Caco-2 (cell line): ENCODE measurements around the gene FBXL22. TPM values are rescaled to one million over a fixed set of nuclear protein-coding genes. Genes with fewer than 3 reads are reported as not detected.

ENCODE experiments used
- BruUV-seq: library from RNA; stranded (reverse); fragments of 400-500 nt; replicated peaks from 2 replicates; lab custom pipeline; 2021; lab: Mats Ljungman, UMichigan
- CTCF ChIA-PET: fragments of 300-600 bp; sonication (Branson Sonifier 250); formaldehyde crosslinking; loops from one replicate; lab custom pipeline; 2022; ENCODE audit warnings: antibody characterized with exemption; lab: Charles Lee
- POLR2A ChIA-PET: fragments of 300-600 bp; sonication (Branson Sonifier 250); formaldehyde crosslinking; loops from one replicate; lab custom pipeline; 2022; ENCODE audit warnings: antibody characterized with exemption; lab: Charles Lee
- DNase-seq, 2 experiments: peaks; one replicate each; pipeline versions ENCODE4 v3.0.0 to v3.0.0-alpha.2; 2020 to 2022
- H3K27me3 ChIP-seq: replicated peaks from 2 replicates; pipeline ENCODE4 v1.6.0; 2011; ENCODE audit warnings: low read length; ENCODE audit not compliant: control insufficient read depth, insufficient read depth
- H3K36me3 ChIP-seq: 2 replicates; pipeline ENCODE4 v1.5.1; 2011; ENCODE audit warnings: low read length; ENCODE audit not compliant: control insufficient read depth, insufficient read depth
- H3K4me1 ChIP-seq: fragments of 250-450 bp; sonication (Bioruptor Pico); 2 replicates; pipeline ENCODE4 v1.5.1; 2020; ENCODE audit warnings: mild to moderate bottlenecking
- H3K4me3 ChIP-seq: 2 replicates; pipeline ENCODE4 v1.5.1; 2011; ENCODE audit warnings: low read depth, mild to moderate bottlenecking, control low read depth, low read length
- H3K9me3 ChIP-seq: fragments of 250-450 bp; sonication (Bioruptor Pico); 2 replicates; pipeline ENCODE4 v1.5.1; 2020; ENCODE audit warnings: mild to moderate bottlenecking, moderate library complexity
- H3K27ac Mint-ChIP-seq: one replicate; pipeline ENCODE4 v1.8.0; 2022; ENCODE audit warnings: mixed read lengths; ENCODE audit not compliant: unreplicated experiment
- H3K27me3 Mint-ChIP-seq: one replicate; pipeline ENCODE4 v1.8.0; 2022; ENCODE audit warnings: mixed read lengths; ENCODE audit not compliant: insufficient read depth, unreplicated experiment
- H3K36me3 Mint-ChIP-seq: one replicate; pipeline ENCODE4 v1.8.0; 2022; ENCODE audit warnings: mild to moderate bottlenecking, mixed read lengths; ENCODE audit not compliant: insufficient read depth, unreplicated experiment
- H3K4me1 Mint-ChIP-seq: one replicate; pipeline ENCODE4 v1.8.0; 2022; ENCODE audit warnings: low read depth, mixed read lengths; ENCODE audit not compliant: unreplicated experiment
- H3K4me3 Mint-ChIP-seq: one replicate; pipeline ENCODE4 v1.8.0; 2022; ENCODE audit warnings: mild to moderate bottlenecking, moderate library complexity, mixed read lengths; ENCODE audit not compliant: unreplicated experiment
- H3K9me3 Mint-ChIP-seq: one replicate; pipeline ENCODE4 v1.8.0; 2022; ENCODE audit warnings: mixed read lengths; ENCODE audit not compliant: unreplicated experiment
- intact Hi-C: fragments of 100-400 bp; cut with micrococcal nuclease; formaldehyde crosslinking; loops from one replicate; pipeline ENCODE4 v1.10.0; 2022; ENCODE audit not compliant: unreplicated experiment
- total RNA-seq: library from RNA; stranded (reverse); gene quantifications from 2 replicates; pipeline ENCODE4 v1.2.3, GENCODE V29; 2022
- TF ChIP-seq, protein P1 (sequence below), 2 experiments: fragments of 200-600 bp in 1 of 2; IDR thresholded peaks; 1 replicate in 1 of 2; 2 replicates in 1 of 2; pipeline versions ENCODE4 v1.5.1 to v1.8.0; 2011 to 2022; ENCODE audit warnings: antibody characterized with exemption in 1 of 2, control low read depth in 1 of 2, inconsistent platforms in 1 of 2, low read depth in 1 of 2, low read length in 1 of 2, mild to moderate bottlenecking in 1 of 2, moderate library complexity in 1 of 2; ENCODE audit not compliant: insufficient read depth in 1 of 2, severe bottlenecking in 1 of 2, unreplicated experiment in 1 of 2

Gene FBXL22
- total RNA-seq, 1 experiment from 2014 or later = not detected

DNA sequence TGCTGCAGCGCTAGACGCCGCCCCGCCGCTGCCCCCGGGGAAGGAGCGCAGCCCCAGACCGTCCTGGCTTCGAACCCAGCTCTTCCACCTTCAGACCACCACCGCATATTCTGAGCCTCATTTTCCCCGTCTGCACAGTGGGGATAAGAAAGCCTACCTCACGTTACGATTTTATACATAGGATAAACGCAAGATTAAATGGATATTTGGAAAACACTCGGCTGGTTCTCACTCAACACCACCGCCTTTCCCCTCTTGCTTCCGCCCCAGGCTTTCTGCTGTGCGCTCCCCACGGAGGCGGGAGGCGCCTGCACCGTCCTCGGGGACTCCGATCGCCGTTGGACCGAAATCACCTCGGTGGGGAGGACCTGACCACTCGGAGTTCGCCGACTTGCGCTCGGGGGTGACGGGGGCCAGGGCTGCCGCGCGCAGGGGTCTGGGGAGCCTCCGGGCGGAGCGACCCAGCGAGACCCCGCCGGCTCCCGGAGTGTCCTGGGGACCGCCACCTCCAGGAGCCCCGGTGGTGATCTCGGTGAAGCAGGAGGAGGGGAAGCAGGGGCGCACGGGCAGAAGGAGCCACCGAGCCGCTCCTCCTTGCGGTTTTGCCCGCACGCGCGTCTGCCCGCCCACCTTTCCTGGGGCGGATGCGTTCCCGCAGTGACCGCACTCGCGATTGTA is 4.0 kb downstream of the FBXL22 start:
- Histone ChIP-seq H3K4me1 (no peaks in the 10 kb centered on the region; the same call in 1 of the 2 replicates), H3K4me3 (peak overlapping the region; percentile 92), H3K27me3 (no peaks in the 10 kb centered on the region), H3K36me3 (no peaks in the 10 kb centered on the region), H3K9me3 (no peaks in the 10 kb centered on the region)
- no TSS peak for BruUV-seq
- POLR2A ChIA-PET = interaction anchor here (0.9 kb wide), 1 partner anchor 99 kb away, joined by 3 read pairs; no protein-coding TSS in a partner anchor
- TF ChIP-seq, protein P1, sequence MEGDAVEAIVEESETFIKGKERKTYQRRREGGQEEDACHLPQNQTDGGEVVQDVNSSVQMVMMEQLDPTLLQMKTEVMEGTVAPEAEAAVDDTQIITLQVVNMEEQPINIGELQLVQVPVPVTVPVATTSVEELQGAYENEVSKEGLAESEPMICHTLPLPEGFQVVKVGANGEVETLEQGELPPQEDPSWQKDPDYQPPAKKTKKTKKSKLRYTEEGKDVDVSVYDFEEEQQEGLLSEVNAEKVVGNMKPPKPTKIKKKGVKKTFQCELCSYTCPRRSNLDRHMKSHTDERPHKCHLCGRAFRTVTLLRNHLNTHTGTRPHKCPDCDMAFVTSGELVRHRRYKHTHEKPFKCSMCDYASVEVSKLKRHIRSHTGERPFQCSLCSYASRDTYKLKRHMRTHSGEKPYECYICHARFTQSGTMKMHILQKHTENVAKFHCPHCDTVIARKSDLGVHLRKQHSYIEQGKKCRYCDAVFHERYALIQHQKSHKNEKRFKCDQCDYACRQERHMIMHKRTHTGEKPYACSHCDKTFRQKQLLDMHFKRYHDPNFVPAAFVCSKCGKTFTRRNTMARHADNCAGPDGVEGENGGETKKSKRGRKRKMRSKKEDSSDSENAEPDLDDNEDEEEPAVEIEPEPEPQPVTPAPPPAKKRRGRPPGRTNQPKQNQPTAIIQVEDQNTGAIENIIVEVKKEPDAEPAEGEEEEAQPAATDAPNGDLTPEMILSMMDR (IDR thresholded peaks at IDR 0.05; ENCODE audit: insufficient read depth in 1 of 2, low read depth in 1 of 2, low read length in 1 of 2, severe bottlenecking in 1 of 2, unreplicated experiment in 1 of 2) = no peak
- intact Hi-C loops = loop anchor here (2.0 kb wide), 1 partner anchor 140 kb away; no protein-coding TSS in a partner anchor
- no peaks in the 10 kb centered on the region for H3K9me3 Mint-ChIP-seq
- H3K27ac Mint-ChIP-seq = peak overlapping the region; percentile 74
- H3K4me1 Mint-ChIP-seq = no peaks in the 10 kb centered on the region
- H3K27me3 Mint-ChIP-seq = no peaks in the 10 kb centered on the region
- peak in 1 of 2 experiments; percentile 54 for DNase-seq
- CTCF ChIA-PET = interaction anchor here (0.9 to 2.3 kb wide), 4 partner anchors 9 to 135 kb away, joined by 5 to 11 read pairs (median 6); no protein-coding TSS in a partner anchor
- H3K4me3 Mint-ChIP-seq = peak overlapping the region; percentile 90
- peaks cover 44% of the 10 kb centered on the region for H3K36me3 Mint-ChIP-seq

GRCh38 chr15:63601704-63602185 is 4.6 kb downstream of the FBXL22 start:
- H3K9me3 Mint-ChIP-seq = no peaks in the 10 kb centered on the region
- no TSS peak for BruUV-seq
- H3K36me3 ChIP-seq = no peaks in the 10 kb centered on the region
- H3K4me3 Mint-ChIP-seq = peak overlapping the region; percentile 90
- peak overlapping the region; percentile 92 for H3K4me3 ChIP-seq
- H3K4me1 ChIP-seq = no peaks in the 10 kb centered on the region; the same call in 1 of the 2 replicates
- peaks cover 40% of the 10 kb centered on the region for H3K36me3 Mint-ChIP-seq
- ChIA-PET POLR2A (interaction anchor here (0.9 kb wide), 1 partner anchor 100 kb away, joined by 3 read pairs; no protein-coding TSS in a partner anchor), CTCF (interaction anchor here (0.7 to 1.4 kb wide), 3 partner anchors 9 to 135 kb away, joined by 4 to 11 read pairs (median 5); no protein-coding TSS in a partner anchor)
- H3K4me1 Mint-ChIP-seq = no peaks in the 10 kb centered on the region
- no peaks in the 10 kb centered on the region for H3K27me3 ChIP-seq
- no peak overlapping the region for H3K27ac Mint-ChIP-seq
- intact Hi-C loops = loop anchor here (2.0 kb wide), 1 partner anchor 141 kb away; no protein-coding TSS in a partner anchor
- TF ChIP-seq, protein P1 (IDR thresholded peaks at IDR 0.05; ENCODE audit: insufficient read depth in 1 of 2, low read depth in 1 of 2, low read length in 1 of 2, severe bottlenecking in 1 of 2, unreplicated experiment in 1 of 2) = no peak
- H3K27me3 Mint-ChIP-seq = no peaks in the 10 kb centered on the region
- H3K9me3 ChIP-seq = no peaks in the 10 kb centered on the region
- DNase-seq = peak in 1 of 2 experiments; percentile 34

GRCh38 chr15:63602595-63602994 is 5.4 kb downstream of the FBXL22 start:
- ChIA-PET POLR2A (no interaction called here), CTCF (interaction anchor here (0.7 to 1.4 kb wide), 3 partner anchors 8 to 136 kb away, joined by 4 to 11 read pairs (median 5); no protein-coding TSS in a partner anchor)
- TF ChIP-seq, protein P1 (IDR thresholded peaks at IDR 0.05; ENCODE audit: insufficient read depth in 1 of 2, low read depth in 1 of 2, low read length in 1 of 2, severe bottlenecking in 1 of 2, unreplicated experiment in 1 of 2) = no peak
- Mint-ChIP-seq H3K27ac (no peak overlapping the region), H3K4me1 (no peaks in the 10 kb centered on the region), H3K9me3 (no peaks in the 10 kb centered on the region), H3K27me3 (no peaks in the 10 kb centered on the region), H3K4me3 (peak overlapping the region; percentile 29), H3K36me3 (peaks cover 31% of the 10 kb centered on the region)
- Histone ChIP-seq H3K4me3 (no peak overlapping the region), H3K9me3 (no peaks in the 10 kb centered on the region), H3K36me3 (no peaks in the 10 kb centered on the region), H3K4me1 (no peaks in the 10 kb centered on the region; the same call in 1 of the 2 replicates), H3K27me3 (no peaks in the 10 kb centered on the region)
- intact Hi-C loops = no loop called here
- no peak for DNase-seq
- BruUV-seq = no TSS peak
